Stimulated activated CD4-positive, alpha-beta T cell treated with anti-CD3 and anti-CD28 coated beads, Interleukin-15, amount 100 ng/mL, for 24 hours (primary cell): ENCODE measurements around the gene STRAP.
A peak's percentile ranks its signal among the peaks of the same experiment; 100 is the strongest.

Experiments used
- DNase-seq: peaks from one replicate; pipeline ENCODE4 v3.0.0-alpha.2; 2020

The STRAP gene

GRCh38 chr12:15882118-15882971 is at the start of gene STRAP:
Gene STRAP (plus strand): TSS chr12:15882387. CDS start chr12:15882708, 321 bp downstream.
- peak; percentile 94 for DNase-seq

GRCh38 chr12:15834575-15834974 is 47.6 kb upstream of the STRAP start:
- DNase-seq = no peak

GRCh38 chr12:15837141-15837790 is 44.9 kb upstream of the STRAP start:
- DNase-seq = no peak

- no peak for DNase-seq
These were observed 43.1 kb upstream of the STRAP start for GRCh38 chr12:15839041-15839440.

GRCh38 chr12:15839682-15840081 is 42.5 kb upstream of the STRAP start:
- no peak for DNase-seq

GRCh38 chr12:15842108-15842507 is 40.1 kb upstream of the STRAP start:
- DNase-seq = no peak

GRCh38 chr12:15846887-15847286 is 35.3 kb upstream of the STRAP start:
- DNase-seq = no peak

- no peak for DNase-seq
These were observed 33.6 kb upstream of the STRAP start for GRCh38 chr12:15848606-15849005.

GRCh38 chr12:15851045-15851620 is 31.1 kb upstream of the STRAP start:
- no peak for DNase-seq

GRCh38 chr12:15851919-15852318 is 30.3 kb upstream of the STRAP start:
- no peak for DNase-seq

GRCh38 chr12:15852383-15852782 is 29.8 kb upstream of the STRAP start:
- DNase-seq = no peak

- no peak for DNase-seq
These were observed 28.3 kb upstream of the STRAP start for GRCh38 chr12:15853877-15854276.

GRCh38 chr12:15854916-15855315 is 27.3 kb upstream of the STRAP start:
- no peak for DNase-seq

GRCh38 chr12:15855646-15856045 is 26.5 kb upstream of the STRAP start:
- DNase-seq = no peak

GRCh38 chr12:15856097-15856982 is 25.8 kb upstream of the STRAP start:
- peak; percentile 41 for DNase-seq

GRCh38 chr12:15858353-15858752 is 23.8 kb upstream of the STRAP start:
- DNase-seq = no peak

- DNase-seq = no peak
These were observed 23.1 kb upstream of the STRAP start for GRCh38 chr12:15859116-15859515.

- DNase-seq = no peak
These were observed 20.8 kb upstream of the STRAP start for GRCh38 chr12:15861404-15861803.

GRCh38 chr12:15862840-15863239 is 19.3 kb upstream of the STRAP start:
- no peak for DNase-seq

- no peak for DNase-seq
These were observed 18.8 kb upstream of the STRAP start for GRCh38 chr12:15863372-15863771.

- no peak for DNase-seq
These were observed 18.2 kb upstream of the STRAP start for GRCh38 chr12:15863984-15864383.

GRCh38 chr12:15868186-15868585 is 14.0 kb upstream of the STRAP start:
- no peak for DNase-seq

GRCh38 chr12:15873556-15873955 is 8.6 kb upstream of the STRAP start:
- DNase-seq = no peak
